Effector CD4-positive, alpha-beta T cell (primary cell): Measurements from ENCODE around the gene IGF2.

Experiments used
- DNase-seq: peaks from one replicate; pipeline ENCODE4 v3.0.0-alpha.2; 2020

Gene IGF2

GRCh38 chr11:2102132-2102882 is 36.9 kb downstream of the IGF2 start:
- no peak for DNase-seq

DNA sequence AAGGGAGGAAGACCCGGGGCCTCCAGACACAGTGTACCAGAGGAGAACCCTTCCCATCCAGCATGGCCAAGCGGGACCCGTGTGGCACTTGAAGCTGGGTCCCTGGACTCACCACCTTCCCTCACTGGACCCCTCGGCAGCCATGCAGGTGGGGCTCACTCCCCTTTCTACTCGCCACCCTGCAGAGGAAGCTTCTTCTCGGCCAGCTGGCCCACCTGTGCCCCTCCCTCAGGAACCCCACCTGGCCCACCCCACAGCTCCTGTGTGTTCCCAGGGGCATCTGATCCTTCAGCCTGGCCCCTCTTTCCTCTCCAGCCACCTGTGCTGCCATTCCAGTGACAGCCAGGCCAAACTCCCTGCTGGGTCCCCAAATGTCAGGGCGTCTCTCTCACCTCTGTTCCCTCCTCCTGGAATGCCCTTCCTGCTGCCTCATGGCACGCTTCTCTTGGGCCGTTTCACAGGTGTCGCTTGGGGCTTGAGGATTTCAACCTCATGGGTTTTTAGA is 38.0 kb downstream of the IGF2 start:
- DNase-seq, result no peak

DNA sequence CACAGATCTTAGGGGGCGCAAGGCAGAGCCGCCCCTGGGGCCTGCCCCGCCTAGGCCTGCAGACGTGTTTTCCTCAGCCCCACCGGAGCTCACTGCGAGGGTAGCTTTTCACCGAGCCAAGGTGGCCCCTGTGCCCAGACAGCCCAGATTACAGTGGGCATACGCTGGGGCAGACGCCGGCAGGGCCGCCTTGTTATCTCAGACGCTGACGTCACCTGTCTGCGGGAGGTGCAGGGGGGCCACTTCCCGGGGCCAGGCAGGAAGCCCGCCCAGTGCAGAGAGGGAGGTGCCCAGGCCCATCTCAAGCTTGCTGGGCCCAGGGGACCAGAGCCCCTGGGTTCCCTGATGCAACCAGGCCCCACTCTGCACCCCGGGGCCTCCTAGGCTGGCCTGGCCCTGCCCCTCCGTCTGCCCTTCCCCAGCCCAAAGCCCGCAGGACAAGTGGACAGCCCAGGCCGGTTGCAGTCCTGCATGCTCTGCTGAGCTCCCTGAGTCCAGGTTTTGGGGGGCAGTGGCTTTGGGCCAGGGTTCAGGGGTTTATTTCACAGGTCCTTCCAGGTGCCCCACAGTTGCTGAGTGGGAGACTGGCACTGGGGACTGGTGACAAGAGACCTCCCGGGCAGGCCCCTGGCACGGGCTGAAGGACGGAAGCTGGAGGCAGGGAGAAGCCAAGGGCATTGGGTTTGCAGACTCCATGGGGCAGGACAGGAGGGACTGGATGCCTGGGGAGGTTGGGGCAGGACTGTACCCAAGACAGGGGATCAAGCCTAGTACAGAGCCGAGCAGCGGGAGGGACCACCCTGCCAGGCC is 38.6 kb downstream of the IGF2 start:
- no peak for DNase-seq

GRCh38 chr11:2099516-2100349 is 39.5 kb downstream of the IGF2 start:
- no peak for DNase-seq

DNA sequence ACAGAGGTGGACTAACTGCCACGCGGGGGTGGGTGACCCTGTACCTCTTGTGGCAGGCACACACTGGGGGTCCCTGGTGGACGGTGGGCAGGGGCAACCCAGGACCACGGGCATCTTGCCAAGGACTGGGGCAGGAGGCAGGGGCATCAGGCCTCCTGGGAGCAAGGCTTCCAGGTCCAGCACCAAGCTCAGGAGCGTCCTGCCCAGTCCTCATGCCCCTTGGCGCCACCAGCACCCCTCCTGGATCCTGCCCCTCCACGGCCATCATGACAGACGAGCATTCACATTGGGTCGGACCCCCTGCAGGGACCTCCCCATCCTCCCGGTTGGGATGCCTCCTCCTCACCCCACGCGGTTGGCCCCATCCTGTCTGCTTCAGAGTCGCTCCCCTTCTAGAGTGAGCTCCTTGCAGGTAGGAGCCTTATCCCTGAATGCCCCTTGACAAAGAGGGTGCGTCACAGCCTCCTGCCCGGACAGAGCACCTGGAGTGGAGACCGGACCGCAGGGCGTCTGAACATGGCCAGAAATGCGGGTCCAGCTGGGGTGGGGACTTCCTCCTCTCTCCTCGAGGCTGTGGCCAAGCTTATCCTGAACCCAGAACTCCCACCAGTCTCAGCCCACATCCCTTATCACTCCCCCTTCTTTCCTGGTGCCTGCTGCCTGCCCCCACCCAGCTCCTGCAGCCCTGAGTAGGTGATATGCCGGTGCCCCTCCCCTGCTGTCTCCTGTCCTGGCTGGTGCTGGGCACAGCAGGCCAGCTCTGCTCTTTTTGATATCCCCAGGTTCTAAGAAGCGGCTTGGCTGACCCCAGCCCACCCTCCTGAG is 40.3 kb downstream of the IGF2 start:
- no peak for DNase-seq

- no peak for DNase-seq
Observed at GRCh38 chr11:2097998-2098690, 41.0 kb downstream of the IGF2 start.

- no peak for DNase-seq
Observed at GRCh38 chr11:2097356-2097997, 41.7 kb downstream of the IGF2 start.

GRCh38 chr11:2096919-2097301 is 42.3 kb downstream of the IGF2 start:
- DNase-seq, result no peak

- no peak for DNase-seq
Observed at GRCh38 chr11:2096011-2096918, 42.9 kb downstream of the IGF2 start.

DNA sequence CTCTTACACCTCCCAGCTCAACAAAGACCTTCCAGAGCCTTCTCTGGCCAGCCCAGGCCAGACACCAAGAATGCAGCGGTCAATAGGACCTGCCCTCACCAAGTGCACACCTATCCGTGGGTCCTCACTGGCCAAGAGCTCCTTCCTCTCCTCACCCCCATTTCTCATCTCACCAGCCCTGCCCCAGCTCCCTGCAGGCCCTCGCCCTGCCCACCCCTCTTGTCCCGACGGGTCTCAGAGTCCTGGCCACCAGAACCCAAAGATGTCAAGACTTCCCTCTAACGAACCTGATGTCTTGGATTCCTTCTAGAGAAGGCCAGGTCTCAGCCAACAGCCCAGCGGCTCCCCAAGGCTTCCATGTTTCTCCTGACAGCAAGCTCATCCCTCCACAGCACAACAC is 43.6 kb downstream of the IGF2 start:
- DNase-seq, result no peak

GRCh38 chr11:2095198-2095520 is 44.0 kb downstream of the IGF2 start:
- no peak for DNase-seq

DNA sequence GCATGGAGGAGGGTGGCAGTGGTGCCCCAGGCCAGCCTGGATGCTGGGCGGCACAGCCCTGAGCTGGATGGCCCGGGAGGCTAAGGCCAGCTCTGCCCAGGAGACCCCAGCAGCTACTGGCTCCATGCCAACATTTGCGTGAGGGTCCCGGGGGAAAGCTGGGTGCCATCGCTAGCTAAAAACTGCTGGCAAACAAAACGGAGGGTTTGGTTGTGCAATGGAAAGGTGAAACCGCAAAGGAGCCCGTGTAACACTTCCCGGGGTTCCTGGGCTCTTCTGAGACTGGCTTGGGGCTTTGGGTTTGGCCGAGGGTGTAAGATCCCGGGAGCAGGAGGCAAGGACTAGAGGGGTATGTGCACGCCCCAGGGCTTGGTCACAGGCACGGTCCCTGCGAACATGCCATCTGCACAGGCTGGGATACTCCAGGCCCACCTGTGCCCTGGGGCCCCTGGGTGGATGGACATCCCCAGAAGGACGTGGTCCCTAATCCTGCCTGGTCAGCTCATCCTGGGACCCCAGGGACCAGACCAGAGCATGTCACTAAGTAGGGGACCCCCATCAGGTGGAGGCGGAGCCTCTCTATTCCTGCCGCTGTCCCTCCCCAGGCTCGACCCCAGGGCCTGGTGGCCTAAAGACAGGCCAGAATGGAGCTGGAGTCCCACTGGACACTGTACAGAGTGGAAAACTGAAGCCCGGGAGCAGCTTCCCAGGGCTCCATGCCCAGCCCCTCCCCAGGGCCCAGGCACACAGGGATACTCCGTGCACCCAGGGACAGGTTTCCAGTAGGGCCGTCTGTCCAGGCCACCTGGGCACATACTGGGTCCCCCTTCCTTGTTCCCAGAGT is 44.6 kb downstream of the IGF2 start:
- DNase-seq, result no peak

DNA sequence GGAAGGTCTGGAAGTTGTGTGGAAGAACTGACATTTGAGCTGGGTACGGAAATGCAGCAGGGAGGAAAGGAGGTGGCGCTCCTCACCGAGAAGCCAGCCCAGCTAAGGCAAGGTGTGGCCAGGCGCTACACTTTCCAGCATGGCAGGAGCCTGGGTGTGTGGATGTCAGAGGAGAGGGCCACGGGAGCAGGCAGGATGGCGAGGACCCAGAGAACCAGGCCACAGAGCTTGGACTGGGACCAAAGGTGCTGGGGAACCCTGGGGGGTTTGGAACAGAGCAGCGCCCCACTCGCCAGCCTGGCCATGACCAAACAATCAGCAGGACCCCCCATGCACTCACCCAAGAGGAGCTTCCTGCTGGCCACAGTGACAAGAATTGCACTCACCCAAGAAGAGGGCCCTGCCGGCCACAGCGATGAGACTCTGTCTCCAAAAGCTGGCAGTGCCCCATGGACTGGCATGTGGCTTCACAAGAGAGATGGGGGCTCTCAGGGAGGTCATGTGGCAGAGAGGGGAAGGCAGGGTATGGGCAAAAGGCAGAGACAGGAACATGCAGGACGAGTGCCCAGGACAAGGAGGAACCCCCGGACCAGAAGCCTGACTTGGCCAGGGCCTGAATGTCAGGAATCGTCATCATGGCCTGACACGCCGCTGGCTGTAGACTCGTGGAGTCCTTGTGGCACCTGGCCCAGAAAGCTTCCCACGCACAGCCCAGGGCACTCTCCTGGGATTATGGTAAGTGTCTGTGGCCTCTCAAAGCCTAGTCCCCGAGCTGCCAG is 45.4 kb downstream of the IGF2 start:
- no peak for DNase-seq

- DNase-seq, result peak; percentile 33
Observed at GRCh38 chr11:2092956-2093412, 46.2 kb downstream of the IGF2 start.

GRCh38 chr11:2092464-2092910 is 46.7 kb downstream of the IGF2 start:
- DNase-seq, result no peak

- DNase-seq, result no peak
Observed at GRCh38 chr11:2091786-2092463, 47.3 kb downstream of the IGF2 start.

GRCh38 chr11:2091112-2091746 is 48.0 kb downstream of the IGF2 start:
- DNase-seq, result no peak
